Measurements from ENCODE around the gene FHIP2A. TPM values are rescaled to one million over a fixed set of nuclear protein-coding genes. Genes with fewer than 3 reads are reported as not detected.

Gene FHIP2A
- total RNA-seq, 2 experiments from 2014 or later: 4.2 to 13.2 TPM

DNA sequence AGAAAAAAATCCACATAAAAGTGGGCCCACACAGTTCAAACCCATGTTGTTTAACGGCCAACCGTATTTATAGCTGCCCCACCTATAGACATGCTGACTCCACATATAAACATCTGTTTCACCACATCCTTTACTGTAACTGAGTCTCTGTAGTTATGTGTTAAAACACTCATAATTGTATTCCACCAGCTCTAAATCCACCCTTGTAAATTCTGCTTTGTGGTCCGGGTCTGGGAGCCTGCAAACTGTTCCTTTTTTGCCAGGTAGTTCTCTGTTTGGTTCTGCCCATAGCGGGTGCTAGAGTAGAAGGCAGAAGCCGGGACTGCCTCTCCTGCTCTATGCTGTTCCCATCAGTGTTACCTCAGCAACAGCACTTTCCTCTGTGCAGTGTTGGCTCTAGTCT, 20.2 kb upstream of the FHIP2A start:
- CTCF ChIA-PET (ENCODE audit: unreplicated experiment): no interaction called here
- no TSS peak for BruUV-seq (replicated peaks)
- H3K4me3 ChIP-seq (ENCODE audit: low read depth, low read length, poor library complexity, severe bottlenecking): no peak overlapping the region

DNA sequence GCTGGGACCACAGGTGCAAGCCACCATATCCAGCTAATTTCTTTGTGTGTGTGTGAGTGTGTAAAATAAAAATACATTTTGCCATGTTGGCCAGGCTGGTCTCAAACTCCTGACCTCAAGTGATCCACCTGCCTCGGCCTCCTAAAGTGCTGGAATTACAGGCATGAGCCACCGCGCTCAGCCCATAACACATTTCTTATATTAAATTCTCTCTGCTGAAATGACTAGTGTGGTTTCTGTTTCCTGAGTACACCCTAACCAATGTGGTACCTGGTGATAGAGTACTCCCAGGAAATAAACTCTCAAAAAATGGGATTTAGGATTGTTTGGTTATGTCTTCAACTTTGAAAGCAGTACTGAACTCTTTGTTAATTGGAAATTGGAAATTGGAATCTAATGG, 19.4 kb upstream of the FHIP2A start:
- Histone ChIP-seq H4K20me1 (ENCODE audit: insufficient read depth, low read length) (no peaks in the 10 kb centered on the region), H3K79me2 (ENCODE audit: insufficient read depth, low read depth, low read length) (no peaks in the 10 kb centered on the region), H3K4me1 (ENCODE audit: insufficient read depth, low read length, poor library complexity, severe bottlenecking) (peaks cover 11% of the 10 kb centered on the region), H3K27ac (ENCODE audit: low read depth, low read length, poor library complexity, severe bottlenecking) (no peak overlapping the region), H3K36me3 (ENCODE audit: insufficient read depth, low read length) (no peaks in the 10 kb centered on the region), H2AFZ (ENCODE audit: low read length) (no peak overlapping the region), H3K4me3 (ENCODE audit: low read depth, low read length, poor library complexity, severe bottlenecking) (no peak overlapping the region), H3K9me2 (ENCODE audit: insufficient read depth, low read length) (no peaks in the 10 kb centered on the region), H3K4me2 (ENCODE audit: low read length) (no peak overlapping the region), H3K9me3 (ENCODE audit: low read length) (no peaks in the 10 kb centered on the region)
- POLR2A ChIA-PET: no interaction called here
- intact Hi-C loops (cut with micrococcal nuclease; ENCODE audit: unreplicated experiment): no loop called here
- CTCF ChIA-PET (ENCODE audit: unreplicated experiment): no interaction called here
- TF ChIP-seq, protein P1, sequence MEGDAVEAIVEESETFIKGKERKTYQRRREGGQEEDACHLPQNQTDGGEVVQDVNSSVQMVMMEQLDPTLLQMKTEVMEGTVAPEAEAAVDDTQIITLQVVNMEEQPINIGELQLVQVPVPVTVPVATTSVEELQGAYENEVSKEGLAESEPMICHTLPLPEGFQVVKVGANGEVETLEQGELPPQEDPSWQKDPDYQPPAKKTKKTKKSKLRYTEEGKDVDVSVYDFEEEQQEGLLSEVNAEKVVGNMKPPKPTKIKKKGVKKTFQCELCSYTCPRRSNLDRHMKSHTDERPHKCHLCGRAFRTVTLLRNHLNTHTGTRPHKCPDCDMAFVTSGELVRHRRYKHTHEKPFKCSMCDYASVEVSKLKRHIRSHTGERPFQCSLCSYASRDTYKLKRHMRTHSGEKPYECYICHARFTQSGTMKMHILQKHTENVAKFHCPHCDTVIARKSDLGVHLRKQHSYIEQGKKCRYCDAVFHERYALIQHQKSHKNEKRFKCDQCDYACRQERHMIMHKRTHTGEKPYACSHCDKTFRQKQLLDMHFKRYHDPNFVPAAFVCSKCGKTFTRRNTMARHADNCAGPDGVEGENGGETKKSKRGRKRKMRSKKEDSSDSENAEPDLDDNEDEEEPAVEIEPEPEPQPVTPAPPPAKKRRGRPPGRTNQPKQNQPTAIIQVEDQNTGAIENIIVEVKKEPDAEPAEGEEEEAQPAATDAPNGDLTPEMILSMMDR (conservative IDR thresholded peaks at IDR 0.05; ENCODE audit: low read length): no peak
- no peak for TF ChIP-seq EZH2phosphoT487 (IDR thresholded peaks at IDR 0.05; ENCODE audit: borderline replicate concordance, low read depth, low read length)
- DNase-seq (ENCODE audit: low spot score): no peak
- BruUV-seq (replicated peaks): no TSS peak

More for the DNA sequence above, 20.2 kb upstream of the FHIP2A start:
- no peaks in the 10 kb centered on the region for H3K9me3 ChIP-seq (ENCODE audit: low read length)
- H3K27ac ChIP-seq (ENCODE audit: low read depth, low read length, poor library complexity, severe bottlenecking): no peak overlapping the region
- no peak for TF ChIP-seq EZH2phosphoT487 (IDR thresholded peaks at IDR 0.05; ENCODE audit: borderline replicate concordance, low read depth, low read length)
- TF ChIP-seq, protein P1 (conservative IDR thresholded peaks at IDR 0.05; ENCODE audit: low read length): no peak
- DNase-seq (ENCODE audit: low spot score): peak; percentile 16
- intact Hi-C loops (cut with micrococcal nuclease; ENCODE audit: unreplicated experiment): no loop called here
- POLR2A ChIA-PET: interaction anchor here (0.5 kb wide), 2 partner anchors 20 to 274 kb away, joined by 3 to 5 read pairs; partner anchors contain the start of gene FHIP2A
- H3K4me2 ChIP-seq (ENCODE audit: low read length): peak overlapping the region; percentile 10; the same call in 1 of the 2 replicates
- H3K36me3 ChIP-seq (ENCODE audit: insufficient read depth, low read length): no peaks in the 10 kb centered on the region
- peak overlapping the region; percentile 57 for H2AFZ ChIP-seq (ENCODE audit: low read length)
- H3K9me2 ChIP-seq (ENCODE audit: insufficient read depth, low read length): no peaks in the 10 kb centered on the region
- peaks cover 11% of the 10 kb centered on the region for H3K4me1 ChIP-seq (ENCODE audit: insufficient read depth, low read length, poor library complexity, severe bottlenecking)
- no peaks in the 10 kb centered on the region for H4K20me1 ChIP-seq (ENCODE audit: insufficient read depth, low read length)
- H3K79me2 ChIP-seq (ENCODE audit: insufficient read depth, low read depth, low read length): no peaks in the 10 kb centered on the region

DNA sequence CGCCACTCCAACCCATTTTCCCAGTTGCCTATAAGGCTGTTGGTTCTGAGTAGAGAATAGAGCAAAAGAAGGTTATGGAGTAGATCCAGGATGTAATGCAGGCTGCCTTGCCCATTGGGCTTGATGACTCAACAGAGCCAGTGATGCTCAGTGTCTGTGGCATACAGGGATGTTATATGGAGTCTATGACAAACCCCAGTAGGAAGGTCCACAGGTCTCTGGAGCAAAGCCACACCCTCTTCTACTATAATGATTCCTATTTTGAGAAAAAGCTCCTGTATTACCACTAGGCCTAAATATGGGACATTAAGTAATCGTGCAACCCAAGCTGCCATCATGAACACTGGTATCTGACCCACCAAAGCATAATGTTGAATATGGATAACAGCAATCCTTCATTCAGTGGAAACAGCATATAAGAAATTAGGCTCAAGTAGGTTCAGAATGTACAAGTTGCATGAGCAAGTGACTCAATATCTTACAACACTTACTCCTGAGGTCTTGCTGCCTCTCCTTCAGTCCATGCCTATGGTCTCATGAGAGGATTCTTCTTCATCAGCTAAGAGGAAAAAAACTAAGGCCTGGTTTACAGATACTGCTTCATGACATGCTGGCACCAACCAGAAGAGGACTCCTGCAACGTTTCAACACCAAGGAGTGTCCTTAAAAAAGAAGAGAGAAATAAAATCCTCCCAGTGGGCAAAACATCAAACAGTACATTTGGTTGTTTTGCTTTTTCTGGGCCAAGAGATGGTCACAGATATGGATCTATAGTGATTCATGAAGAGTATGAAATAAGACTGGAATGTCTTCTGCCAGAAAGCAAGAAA, 14.8 kb upstream of the FHIP2A start:
- ChIA-PET POLR2A (no interaction called here), CTCF (ENCODE audit: unreplicated experiment) (no interaction called here)
- no peaks in the 10 kb centered on the region for H3K9me3 ChIP-seq (ENCODE audit: low read length)
- H4K20me1 ChIP-seq (ENCODE audit: insufficient read depth, low read length): no peaks in the 10 kb centered on the region
- H3K4me2 ChIP-seq (ENCODE audit: low read length): no peak overlapping the region
- intact Hi-C loops (cut with micrococcal nuclease; ENCODE audit: unreplicated experiment): no loop called here
- no TSS peak for BruUV-seq (replicated peaks)
- no peak overlapping the region for H2AFZ ChIP-seq (ENCODE audit: low read length)
- no peaks in the 10 kb centered on the region for H3K79me2 ChIP-seq (ENCODE audit: insufficient read depth, low read depth, low read length)
- H3K4me3 ChIP-seq (ENCODE audit: low read depth, low read length, poor library complexity, severe bottlenecking): no peak overlapping the region
- DNase-seq (ENCODE audit: low spot score): no peak
- H3K36me3 ChIP-seq (ENCODE audit: insufficient read depth, low read length): no peaks in the 10 kb centered on the region
- no peaks in the 10 kb centered on the region for H3K9me2 ChIP-seq (ENCODE audit: insufficient read depth, low read length)
- TF ChIP-seq, protein P1 (conservative IDR thresholded peaks at IDR 0.05; ENCODE audit: low read length): no peak
- TF ChIP-seq EZH2phosphoT487 (IDR thresholded peaks at IDR 0.05; ENCODE audit: borderline replicate concordance, low read depth, low read length): no peak
- no peak overlapping the region for H3K27ac ChIP-seq (ENCODE audit: low read depth, low read length, poor library complexity, severe bottlenecking)
- H3K4me1 ChIP-seq (ENCODE audit: insufficient read depth, low read length, poor library complexity, severe bottlenecking): no peaks in the 10 kb centered on the region

All from OCI-LY7 (cell line).